Cardiac fibroblast (primary cell): ENCODE results near the gene CHMP6.

Experiments used
- DNase-seq, 2 donors: peaks; one replicate each; pipeline versions ENCODE4 v3.0.0 to v3.0.0-alpha.2; 2010; ENCODE audit warnings: low read depth in 2 of 2
- H3K4me3 ChIP-seq, 2 donors: replicated peaks in 1 of 2; 1 replicate in 1 of 2; 2 replicates in 1 of 2; pipeline ENCODE4 v1.5.1; 2011; ENCODE audit warnings: low read depth in 2 of 2, low read length in 2 of 2, mild to moderate bottlenecking in 2 of 2, moderate library complexity in 1 of 2
- TF ChIP-seq, protein P1 (sequence below): IDR thresholded peaks from one replicate; pipeline ENCODE4 v1.5.1; 2011; ENCODE audit warnings: low read depth, mild to moderate bottlenecking, low read length, inconsistent platforms

CHMP6 gene

DNA sequence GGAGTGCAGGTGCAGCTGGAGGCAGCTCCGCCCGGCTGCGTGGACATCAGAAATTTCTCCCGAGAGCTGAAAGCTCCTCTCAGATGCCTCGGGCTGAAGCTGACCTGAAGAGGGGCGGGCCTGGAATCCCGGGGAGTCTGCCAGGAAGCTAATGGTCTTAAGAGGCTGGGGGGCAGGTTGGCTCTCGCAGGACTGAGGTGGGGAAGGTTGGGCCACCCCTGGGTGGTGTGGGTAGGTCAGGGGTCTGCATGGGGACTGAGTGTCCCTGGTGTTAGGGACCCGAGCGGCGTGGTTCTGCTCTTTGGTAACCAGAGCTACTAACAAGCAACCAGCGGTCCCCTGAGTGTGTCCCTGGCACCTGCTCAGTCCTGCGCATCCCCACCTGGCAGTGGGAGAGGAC lies 3.5 kb downstream of the CHMP6 start:
- no peak for DNase-seq
- H3K4me3 ChIP-seq, result no peak overlapping the region
- TF ChIP-seq, protein P1, sequence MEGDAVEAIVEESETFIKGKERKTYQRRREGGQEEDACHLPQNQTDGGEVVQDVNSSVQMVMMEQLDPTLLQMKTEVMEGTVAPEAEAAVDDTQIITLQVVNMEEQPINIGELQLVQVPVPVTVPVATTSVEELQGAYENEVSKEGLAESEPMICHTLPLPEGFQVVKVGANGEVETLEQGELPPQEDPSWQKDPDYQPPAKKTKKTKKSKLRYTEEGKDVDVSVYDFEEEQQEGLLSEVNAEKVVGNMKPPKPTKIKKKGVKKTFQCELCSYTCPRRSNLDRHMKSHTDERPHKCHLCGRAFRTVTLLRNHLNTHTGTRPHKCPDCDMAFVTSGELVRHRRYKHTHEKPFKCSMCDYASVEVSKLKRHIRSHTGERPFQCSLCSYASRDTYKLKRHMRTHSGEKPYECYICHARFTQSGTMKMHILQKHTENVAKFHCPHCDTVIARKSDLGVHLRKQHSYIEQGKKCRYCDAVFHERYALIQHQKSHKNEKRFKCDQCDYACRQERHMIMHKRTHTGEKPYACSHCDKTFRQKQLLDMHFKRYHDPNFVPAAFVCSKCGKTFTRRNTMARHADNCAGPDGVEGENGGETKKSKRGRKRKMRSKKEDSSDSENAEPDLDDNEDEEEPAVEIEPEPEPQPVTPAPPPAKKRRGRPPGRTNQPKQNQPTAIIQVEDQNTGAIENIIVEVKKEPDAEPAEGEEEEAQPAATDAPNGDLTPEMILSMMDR, result no peak

DNA sequence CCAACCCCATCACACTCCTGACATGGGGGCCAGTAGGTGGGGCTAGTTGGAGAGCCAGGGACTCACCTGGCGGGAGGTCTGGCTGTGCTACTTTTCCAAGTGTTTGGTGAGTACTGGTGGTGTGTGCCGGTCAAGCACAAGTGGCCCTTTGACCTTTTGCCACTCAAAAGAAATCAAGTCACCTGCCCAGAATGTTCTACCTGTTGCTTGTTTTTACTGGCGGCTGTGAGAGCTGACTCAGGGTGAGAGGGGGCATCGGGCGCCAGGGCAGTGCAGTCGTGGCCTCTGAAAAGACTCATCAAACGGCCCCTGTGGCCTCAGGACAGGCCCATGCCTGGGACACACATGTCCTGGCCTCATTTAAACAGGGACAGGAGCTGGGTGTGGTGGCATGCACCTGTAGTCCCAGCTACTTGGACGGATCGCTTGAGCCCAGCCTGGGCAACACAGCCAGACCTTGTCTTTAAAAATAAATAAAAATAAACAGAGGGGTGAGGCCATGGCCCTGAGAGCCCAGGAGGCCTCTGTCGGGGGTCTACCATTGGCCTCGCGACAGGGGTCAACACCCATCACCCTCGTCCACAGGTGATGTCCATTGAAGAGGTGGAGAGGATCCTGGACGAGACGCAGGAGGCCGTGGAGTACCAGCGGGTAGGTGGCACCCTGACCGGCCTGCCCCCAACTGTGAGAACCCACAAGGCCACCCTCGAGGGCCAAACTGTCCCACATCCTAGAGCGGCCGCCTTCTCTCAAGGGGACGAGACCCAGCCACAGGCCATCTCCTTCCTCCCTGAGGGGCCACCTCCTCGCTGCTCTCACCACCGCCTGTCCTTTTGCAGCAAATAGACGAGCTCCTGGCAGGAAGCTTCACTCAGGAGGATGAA lies 5.0 kb downstream of the CHMP6 start:
- no peak for DNase-seq
- H3K4me3 ChIP-seq, result no peak overlapping the region
- TF ChIP-seq, protein P1, result no peak

DNA sequence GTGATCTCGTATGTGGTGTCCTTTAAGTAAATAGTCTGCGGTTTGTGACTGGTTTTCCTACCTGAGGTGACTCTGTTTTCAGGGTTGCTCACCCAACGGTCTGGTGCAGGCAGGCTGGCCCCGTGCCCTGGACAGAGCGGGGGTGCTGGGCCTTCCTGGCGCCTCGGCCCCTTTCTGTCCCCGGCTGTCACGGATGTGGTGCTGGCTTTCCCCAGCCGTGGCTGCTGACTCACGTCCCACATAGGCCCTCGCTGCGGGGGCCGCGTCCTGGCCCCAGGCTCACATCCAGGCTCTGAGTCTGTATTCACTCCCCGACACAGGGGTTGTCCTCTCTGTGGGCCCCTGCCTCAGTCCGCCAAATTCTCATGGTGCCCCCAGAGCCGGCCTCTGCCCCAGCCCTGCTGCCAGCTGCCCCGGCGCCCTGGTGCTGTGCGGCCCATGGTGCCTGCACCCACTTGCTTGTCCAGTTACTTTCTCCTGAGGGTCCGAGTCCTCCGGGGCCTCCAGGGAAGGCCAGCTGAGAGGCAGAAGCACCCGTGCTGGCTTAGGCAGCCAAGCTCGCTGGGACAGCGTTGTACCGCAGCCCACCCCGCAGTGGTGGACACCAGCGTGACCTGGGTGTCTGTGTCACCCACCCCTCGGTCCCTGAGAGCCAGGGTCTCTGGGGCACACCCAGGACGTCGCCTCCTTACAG lies 5.9 kb downstream of the CHMP6 start:
- DNase-seq, result no peak
- TF ChIP-seq, protein P1, result no peak
- H3K4me3 ChIP-seq, result no peak overlapping the region

DNA sequence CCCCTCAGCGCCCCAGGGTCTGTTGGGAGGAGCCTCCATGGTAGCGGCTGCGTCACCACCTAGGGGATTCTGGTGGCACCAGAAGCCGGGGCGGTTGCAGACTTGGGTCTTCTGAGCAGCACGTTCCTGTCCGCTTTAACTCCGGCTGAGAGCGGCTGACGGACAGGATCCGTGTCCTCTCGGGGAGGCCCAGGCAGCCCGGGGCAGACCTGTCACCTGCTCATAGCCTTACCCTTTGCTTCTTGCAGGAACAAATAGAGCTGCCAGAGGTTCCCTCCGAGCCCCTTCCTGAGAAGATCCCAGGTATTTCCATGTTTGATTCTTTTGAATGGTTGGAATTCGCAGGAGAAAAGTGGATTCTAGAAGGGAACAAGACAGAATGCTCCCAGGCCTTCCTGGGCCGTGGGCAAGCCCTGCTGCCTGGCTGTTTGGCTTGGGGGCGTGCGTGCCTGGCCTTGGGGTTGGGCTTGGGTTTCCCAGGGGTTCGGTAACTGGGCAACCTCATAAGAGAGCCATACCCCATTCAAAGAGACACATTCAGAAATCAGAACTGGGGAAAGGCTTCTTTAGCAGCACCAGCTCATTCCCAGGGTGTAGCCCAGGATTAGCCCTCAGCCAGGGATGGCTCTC lies 6.6 kb downstream of the CHMP6 start:
- DNase-seq, result no peak
- H3K4me3 ChIP-seq, result no peak overlapping the region
- TF ChIP-seq, protein P1, result no peak

DNA sequence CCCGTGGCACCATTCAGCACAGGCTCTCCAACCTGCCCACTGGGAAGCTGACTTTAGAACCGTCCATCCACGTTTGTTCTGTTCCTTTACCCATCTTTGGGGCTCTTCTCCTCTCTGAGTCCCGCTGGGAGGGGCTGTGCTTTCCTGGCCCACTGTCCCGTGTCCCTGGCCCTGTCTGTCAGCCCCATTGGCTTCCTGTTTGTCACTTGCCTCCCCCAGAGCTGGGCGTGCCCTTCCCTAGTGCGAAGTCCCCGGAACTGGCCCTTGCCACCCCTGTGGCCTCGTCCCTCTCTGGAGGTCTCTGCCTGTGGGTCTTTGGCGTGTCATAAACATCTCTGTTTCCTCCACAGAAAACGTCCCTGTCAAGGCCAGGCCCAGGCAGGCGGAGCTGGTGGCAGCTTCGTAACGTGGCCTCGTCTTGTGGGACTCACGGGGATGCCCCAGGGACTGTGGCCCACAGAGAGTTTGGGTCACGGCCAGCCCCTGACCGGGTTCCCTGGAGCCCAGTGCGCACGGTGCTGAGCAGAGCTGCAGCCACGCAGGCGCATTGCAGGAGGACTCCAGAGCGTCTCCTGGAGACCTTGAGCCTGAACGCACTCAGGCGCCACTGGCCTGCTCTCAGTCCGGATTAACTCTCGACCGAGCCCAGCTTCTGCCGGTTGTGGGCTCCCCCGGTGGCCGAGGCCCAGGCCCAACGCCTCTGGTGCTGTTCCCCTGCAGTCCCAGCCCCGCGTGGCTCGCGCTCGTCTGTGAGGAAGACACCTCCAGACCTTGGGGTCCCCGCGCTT lies 7.3 kb downstream of the CHMP6 start:
- no peak overlapping the region for H3K4me3 ChIP-seq
- DNase-seq, result no peak
- TF ChIP-seq, protein P1, result no peak
